KMS-11 (cell line): Measurements from ENCODE around the gene PXYLP1.

Experiments used
- H2AFZ ChIP-seq: fragments of 200-600 bp; sonication (generic); 2 replicates; pipeline ENCODE4 v1.6.1; 2016; ENCODE audit warnings: antibody characterized with exemption, mixed run types, low read depth
- H3K27ac ChIP-seq: fragments of 200-600 bp; sonication (generic); 2 replicates; pipeline ENCODE4 v1.6.1; 2016; ENCODE audit warnings: mild to moderate bottlenecking, mixed run types
- H3K27me3 ChIP-seq: fragments of 200-600 bp; sonication (generic); 2 replicates; pipeline ENCODE4 v1.6.1; 2017; ENCODE audit warnings: mild to moderate bottlenecking, low read depth, mixed run types, moderate library complexity; ENCODE audit not compliant: insufficient read depth
- H3K36me3 ChIP-seq: fragments of 200-600 bp; sonication (generic); 2 replicates; pipeline ENCODE4 v1.6.1; 2017; ENCODE audit warnings: mild to moderate bottlenecking, mixed run types; ENCODE audit not compliant: insufficient read depth
- H3K4me1 ChIP-seq: fragments of 200-600 bp; sonication (generic); 2 replicates; pipeline ENCODE4 v1.6.1; 2016; ENCODE audit warnings: mild to moderate bottlenecking, low read depth, mixed run types; ENCODE audit not compliant: poor library complexity, severe bottlenecking
- H3K4me2 ChIP-seq: fragments of 200-600 bp; sonication (generic); 2 replicates; pipeline ENCODE4 v1.7.0; 2016; ENCODE audit warnings: mild to moderate bottlenecking, mixed run types
- H3K4me3 ChIP-seq: fragments of 200-600 bp; sonication (generic); IDR thresholded peaks from 2 replicates; pipeline ENCODE4 v1.6.1; 2017; ENCODE audit warnings: low read depth, low read length, mixed read lengths; ENCODE audit not compliant: insufficient read depth
- H3K79me2 ChIP-seq: fragments of 200-600 bp; sonication (generic); 2 replicates; pipeline ENCODE4 v1.6.1; 2016; ENCODE audit warnings: low read depth, mixed run types; ENCODE audit not compliant: insufficient read depth
- H3K9ac ChIP-seq: fragments of 200-600 bp; sonication (generic); 2 replicates; pipeline ENCODE4 v1.6.1; 2016; ENCODE audit warnings: mild to moderate bottlenecking, mixed run types
- H4K20me1 ChIP-seq: fragments of 200-600 bp; sonication (generic); 2 replicates; pipeline ENCODE4 v1.6.1; 2016; ENCODE audit warnings: mild to moderate bottlenecking, mixed run types; ENCODE audit not compliant: insufficient read depth
- TF ChIP-seq, protein P1 (sequence below): fragments of 200-600 bp; sonication (generic); conservative IDR thresholded peaks from 2 replicates; pipeline ENCODE4 v1.6.1; 2017; ENCODE audit warnings: low read depth, mild to moderate bottlenecking, antibody characterized with exemption, low read length, moderate library complexity, mixed read lengths

PXYLP1 gene

DNA sequence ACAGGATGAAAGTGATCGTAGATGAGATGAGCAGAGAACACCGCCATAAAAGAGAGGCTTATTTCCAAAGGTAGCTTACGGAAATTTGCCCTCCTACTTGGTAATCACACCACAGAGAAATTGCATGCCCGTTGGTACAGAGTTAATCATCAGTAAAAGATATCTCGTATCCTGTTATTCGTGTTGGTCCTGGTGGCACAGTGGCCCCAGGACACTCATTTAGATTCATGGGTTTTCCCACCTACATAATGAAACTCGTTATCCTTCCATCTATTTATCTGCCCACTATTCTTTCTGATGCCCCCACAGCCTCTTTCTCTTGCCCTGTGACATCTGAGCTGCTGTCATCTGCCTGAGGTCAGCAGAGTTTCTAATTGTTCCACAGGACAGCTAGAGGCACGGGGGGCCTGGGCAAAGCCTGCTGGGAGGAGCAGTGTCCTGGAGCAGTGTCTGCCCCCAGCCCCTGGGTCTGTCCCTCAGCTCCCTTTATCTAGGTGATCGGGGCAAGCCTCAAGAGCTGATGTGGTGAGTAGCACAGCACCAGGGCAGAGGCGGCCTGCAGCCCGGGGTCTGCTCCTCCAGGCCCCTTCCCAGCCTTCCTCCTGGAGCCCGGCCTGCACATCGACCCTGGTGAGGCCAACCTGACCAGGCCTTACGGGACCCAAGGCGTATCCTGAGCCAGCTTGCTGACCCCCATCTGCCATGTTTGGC is 42.2 kb downstream of the PXYLP1 start:
- H3K9ac ChIP-seq, result no peak overlapping the region

DNA sequence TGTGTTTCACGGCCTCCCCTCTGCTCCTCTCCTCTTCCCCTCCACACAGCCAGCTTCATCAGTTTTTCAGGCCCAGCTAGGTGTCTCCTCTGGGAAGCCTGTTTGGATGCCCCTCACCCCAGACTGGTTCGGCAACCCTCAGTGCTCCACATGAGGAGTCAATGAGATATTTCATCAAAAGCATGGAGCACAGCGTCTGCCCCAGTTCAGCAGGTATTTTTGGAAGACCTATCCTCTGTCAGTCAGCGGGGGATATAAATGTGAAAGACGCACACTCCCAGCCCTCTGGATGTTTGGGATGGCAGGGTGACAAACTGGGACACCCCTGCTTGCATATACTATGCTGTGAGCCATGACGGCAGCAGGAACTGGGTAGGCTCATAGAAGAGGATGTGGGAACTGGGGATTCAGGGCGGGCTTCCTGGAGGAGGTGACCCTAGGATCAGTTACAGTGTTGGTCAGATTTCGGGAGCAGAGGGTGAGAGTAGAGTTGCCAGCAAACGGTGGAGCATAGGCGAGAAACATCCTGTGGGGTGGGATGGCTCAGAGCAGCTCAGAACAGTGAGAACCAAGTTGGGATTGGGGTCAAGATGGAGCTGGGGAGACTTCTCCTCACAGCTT is 42.9 kb downstream of the PXYLP1 start:
- Histone ChIP-seq H2AFZ (no peak overlapping the region), H3K27me3 (no peaks in the 10 kb centered on the region), H3K27ac (no peak overlapping the region), H3K9ac (no peak overlapping the region), H3K4me1 (no peaks in the 10 kb centered on the region), H3K4me2 (no peak overlapping the region), H3K36me3 (no peaks in the 10 kb centered on the region), H3K4me3 (no peak overlapping the region), H4K20me1 (no peaks in the 10 kb centered on the region), H3K79me2 (no peaks in the 10 kb centered on the region)
- TF ChIP-seq, protein P1, sequence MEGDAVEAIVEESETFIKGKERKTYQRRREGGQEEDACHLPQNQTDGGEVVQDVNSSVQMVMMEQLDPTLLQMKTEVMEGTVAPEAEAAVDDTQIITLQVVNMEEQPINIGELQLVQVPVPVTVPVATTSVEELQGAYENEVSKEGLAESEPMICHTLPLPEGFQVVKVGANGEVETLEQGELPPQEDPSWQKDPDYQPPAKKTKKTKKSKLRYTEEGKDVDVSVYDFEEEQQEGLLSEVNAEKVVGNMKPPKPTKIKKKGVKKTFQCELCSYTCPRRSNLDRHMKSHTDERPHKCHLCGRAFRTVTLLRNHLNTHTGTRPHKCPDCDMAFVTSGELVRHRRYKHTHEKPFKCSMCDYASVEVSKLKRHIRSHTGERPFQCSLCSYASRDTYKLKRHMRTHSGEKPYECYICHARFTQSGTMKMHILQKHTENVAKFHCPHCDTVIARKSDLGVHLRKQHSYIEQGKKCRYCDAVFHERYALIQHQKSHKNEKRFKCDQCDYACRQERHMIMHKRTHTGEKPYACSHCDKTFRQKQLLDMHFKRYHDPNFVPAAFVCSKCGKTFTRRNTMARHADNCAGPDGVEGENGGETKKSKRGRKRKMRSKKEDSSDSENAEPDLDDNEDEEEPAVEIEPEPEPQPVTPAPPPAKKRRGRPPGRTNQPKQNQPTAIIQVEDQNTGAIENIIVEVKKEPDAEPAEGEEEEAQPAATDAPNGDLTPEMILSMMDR, result no peak

More for the DNA sequence above, 42.2 kb downstream of the PXYLP1 start:
- TF ChIP-seq, protein P1, result no peak
- H3K4me1 ChIP-seq, result no peaks in the 10 kb centered on the region
- no peaks in the 10 kb centered on the region for H3K36me3 ChIP-seq
- H3K27me3 ChIP-seq, result no peaks in the 10 kb centered on the region
- H4K20me1 ChIP-seq, result no peaks in the 10 kb centered on the region
- no peak overlapping the region for H2AFZ ChIP-seq
- H3K4me3 ChIP-seq, result no peak overlapping the region
- H3K4me2 ChIP-seq, result no peak overlapping the region
- no peaks in the 10 kb centered on the region for H3K79me2 ChIP-seq
- H3K27ac ChIP-seq, result no peak overlapping the region

DNA sequence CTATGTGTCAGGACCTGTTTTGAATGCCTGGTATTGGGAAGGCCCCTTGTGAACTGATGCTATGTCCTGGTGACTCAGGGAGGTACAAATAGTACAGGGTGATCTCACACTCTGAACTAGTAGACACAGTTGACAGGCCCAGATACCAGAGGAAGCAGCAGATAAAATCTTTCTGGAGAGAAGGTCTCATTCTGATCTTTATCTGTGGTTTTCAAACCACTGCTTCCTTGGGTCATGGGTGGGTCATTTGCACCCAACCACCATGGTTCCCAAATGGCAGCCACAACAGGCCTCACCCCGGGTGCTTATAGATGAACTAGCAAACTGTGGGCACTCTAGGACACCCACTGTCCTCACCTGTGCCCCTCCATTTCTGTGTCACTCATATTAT is 43.4 kb downstream of the PXYLP1 start:
- H3K27ac ChIP-seq, result no peak overlapping the region
- TF ChIP-seq, protein P1, result no peak

DNA sequence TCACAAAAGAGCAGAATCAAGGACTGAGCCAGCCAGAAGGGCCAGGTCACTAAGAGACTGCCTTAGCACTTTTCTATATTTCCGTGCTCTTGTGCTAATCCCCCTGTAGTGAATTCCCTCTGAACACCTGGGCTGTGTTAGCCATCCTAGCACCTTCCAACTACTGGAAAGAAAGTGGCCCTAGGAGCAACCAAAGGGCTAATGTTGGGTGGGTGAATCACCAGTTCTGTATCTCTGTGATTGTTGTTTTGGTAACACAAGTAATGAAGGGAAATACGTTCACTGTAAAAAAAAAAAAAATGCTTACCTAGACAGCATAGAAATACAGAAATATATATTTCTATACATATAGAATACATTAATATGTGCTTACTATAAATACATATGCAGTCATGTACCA is 43.9 kb downstream of the PXYLP1 start:
- no peaks in the 10 kb centered on the region for H4K20me1 ChIP-seq
- H3K4me3 ChIP-seq, result no peak overlapping the region
- no peak overlapping the region for H2AFZ ChIP-seq
- H3K36me3 ChIP-seq, result no peaks in the 10 kb centered on the region
- H3K4me2 ChIP-seq, result no peak overlapping the region
- no peaks in the 10 kb centered on the region for H3K27me3 ChIP-seq
- no peaks in the 10 kb centered on the region for H3K4me1 ChIP-seq
- H3K27ac ChIP-seq, result no peak overlapping the region
- no peaks in the 10 kb centered on the region for H3K79me2 ChIP-seq
- no peak overlapping the region for H3K9ac ChIP-seq
- TF ChIP-seq, protein P1, result no peak

More for the DNA sequence above, 43.4 kb downstream of the PXYLP1 start:
- no peaks in the 10 kb centered on the region for H4K20me1 ChIP-seq
- no peaks in the 10 kb centered on the region for H3K27me3 ChIP-seq
- no peak overlapping the region for H3K4me3 ChIP-seq
- no peak overlapping the region for H2AFZ ChIP-seq
- no peak overlapping the region for H3K9ac ChIP-seq
- H3K36me3 ChIP-seq, result no peaks in the 10 kb centered on the region
- H3K4me1 ChIP-seq, result no peaks in the 10 kb centered on the region
- no peak overlapping the region for H3K4me2 ChIP-seq
- H3K79me2 ChIP-seq, result no peaks in the 10 kb centered on the region
